ENCODE results near the gene TNNC2.

Gene TNNC2

DNA sequence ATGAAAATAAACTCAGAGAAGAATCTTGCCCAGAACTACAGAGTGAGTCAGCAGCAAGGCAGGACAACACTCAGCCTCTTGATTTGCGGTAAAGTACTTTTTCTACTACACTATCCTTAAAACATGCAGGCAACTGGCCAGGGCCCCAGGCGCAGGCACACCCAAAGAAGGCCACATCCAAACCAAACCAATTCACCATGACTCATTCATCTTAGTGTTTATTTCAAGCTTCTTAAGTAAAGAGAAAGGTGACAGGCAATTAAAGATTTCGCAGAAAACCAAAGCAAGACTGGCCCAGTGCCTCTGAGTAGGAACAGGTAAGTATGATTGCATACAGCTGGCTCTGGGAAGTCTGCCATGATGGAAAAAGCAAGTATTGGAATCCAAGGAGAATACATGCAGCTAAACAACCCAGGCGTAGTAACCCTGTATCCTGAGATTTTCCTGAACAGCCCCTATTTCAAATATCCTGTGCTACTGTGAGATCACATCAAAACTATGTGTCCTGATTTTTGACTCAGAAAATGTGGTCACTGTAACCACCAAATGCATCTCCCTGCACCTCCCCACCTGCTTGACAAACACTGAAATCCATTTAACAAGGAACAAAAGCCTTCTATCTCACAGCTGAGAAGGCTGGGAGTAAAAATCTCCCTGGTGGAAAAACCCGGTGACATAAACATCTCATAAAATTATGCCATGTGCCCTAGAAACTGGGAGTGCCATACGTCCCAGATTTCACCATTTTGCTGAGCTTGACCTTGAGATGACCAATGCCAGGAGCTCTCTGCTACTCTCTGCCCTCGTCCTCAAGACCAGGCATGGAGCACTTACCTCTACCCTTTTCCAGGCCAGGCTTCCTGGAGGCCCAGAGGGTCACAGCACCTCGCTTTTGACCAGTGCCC lies 47.8 kb downstream of the TNNC2 start:
- DNase-seq = no peak

DNA sequence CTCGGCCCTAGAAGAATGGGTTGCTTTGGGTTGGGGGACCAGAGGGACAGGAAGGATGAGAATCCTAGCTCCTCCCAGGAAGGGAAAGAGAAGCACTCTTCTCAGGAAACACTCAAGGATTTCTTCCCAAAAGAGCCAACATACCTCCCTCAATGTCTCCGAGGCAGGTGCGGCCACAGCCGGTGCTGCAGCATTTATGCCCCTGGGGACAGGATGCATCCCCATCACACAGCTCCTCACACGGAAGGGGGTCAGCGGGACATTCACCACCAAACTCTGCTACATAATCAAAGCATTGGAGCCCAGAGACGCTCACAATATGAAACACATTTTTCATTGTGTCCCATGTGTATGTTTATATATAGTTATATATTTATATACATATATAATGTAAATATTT lies 50.2 kb downstream of the TNNC2 start:
- DNase-seq = no peak

DNA sequence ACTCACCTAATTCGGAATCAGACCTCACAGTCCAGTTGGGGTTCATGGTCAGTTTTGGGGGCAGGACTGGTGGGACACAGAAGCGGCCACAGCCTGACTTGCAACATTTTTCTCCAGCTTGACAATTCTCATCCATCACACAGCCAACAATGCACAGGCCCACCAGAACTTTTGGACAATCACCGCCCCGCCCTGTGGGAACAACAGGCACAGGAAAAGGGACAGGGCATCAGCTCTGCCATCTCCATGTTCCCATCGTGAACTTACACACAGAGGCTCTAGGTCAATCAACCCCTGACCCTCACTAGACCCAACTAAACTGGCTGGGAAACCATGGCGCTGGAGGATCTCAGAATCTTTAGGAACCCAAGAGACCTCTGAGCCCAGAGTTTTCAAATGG lies 51.7 kb downstream of the TNNC2 start:
- DNase-seq = no peak

DNA sequence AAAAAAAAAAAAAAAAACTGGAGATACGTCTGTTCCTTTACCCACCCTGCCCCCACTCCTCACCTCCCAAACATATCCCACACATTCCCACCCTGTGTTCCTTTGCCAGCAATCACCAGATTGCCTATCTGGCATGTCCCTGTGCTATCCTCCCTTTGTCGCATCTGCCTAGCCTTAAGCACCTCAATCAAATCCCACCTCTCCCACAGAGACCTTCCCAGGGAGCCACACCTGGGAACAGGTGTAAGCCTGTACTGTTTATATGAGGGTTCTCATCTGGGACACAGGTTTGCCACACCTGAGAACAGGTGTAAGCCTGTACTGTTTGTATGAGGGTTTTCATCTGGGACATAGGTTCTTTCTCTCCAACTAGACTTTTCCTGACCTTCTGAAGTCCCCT lies 52.2 kb downstream of the TNNC2 start:
- DNase-seq = no peak

All from NCI-H774 (cell line).